ENCODE results near the gene MYL5. TPM values are rescaled to one million over a fixed set of nuclear protein-coding genes. Genes with fewer than 3 reads are reported as not detected.

Gene MYL5
- total and polyA plus RNA-seq, 12 donors = 3.3 to 8.1 (median 6.1) TPM

- no peak overlapping the region for H3K27ac ChIP-seq
- TF ChIP-seq, protein P1, sequence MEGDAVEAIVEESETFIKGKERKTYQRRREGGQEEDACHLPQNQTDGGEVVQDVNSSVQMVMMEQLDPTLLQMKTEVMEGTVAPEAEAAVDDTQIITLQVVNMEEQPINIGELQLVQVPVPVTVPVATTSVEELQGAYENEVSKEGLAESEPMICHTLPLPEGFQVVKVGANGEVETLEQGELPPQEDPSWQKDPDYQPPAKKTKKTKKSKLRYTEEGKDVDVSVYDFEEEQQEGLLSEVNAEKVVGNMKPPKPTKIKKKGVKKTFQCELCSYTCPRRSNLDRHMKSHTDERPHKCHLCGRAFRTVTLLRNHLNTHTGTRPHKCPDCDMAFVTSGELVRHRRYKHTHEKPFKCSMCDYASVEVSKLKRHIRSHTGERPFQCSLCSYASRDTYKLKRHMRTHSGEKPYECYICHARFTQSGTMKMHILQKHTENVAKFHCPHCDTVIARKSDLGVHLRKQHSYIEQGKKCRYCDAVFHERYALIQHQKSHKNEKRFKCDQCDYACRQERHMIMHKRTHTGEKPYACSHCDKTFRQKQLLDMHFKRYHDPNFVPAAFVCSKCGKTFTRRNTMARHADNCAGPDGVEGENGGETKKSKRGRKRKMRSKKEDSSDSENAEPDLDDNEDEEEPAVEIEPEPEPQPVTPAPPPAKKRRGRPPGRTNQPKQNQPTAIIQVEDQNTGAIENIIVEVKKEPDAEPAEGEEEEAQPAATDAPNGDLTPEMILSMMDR (IDR thresholded peaks at IDR 0.05) = no peak
- H3K9me3 ChIP-seq = peaks cover 0 to 11% (median 0%) of the 10 kb centered on the region in 11 donors
- H3K4me3 ChIP-seq = no peak overlapping the region
- intact Hi-C loops (cut with DNase I) = no loop called here
- peaks cover 0 to 39% (median 6%) of the 10 kb centered on the region in 7 donors for H3K27me3 ChIP-seq
- no peaks in the 10 kb centered on the region for H3K36me3 ChIP-seq
- ATAC-seq (no peak), DNase-seq (no peak)
- H3K4me1 ChIP-seq = no peaks in the 10 kb centered on the region
- WGBS, 2 donors = 77 to 81% methylated on average over 9 of the region's 9 CpGs
Measured at GRCh38 chr4:629636-629914, 44.8 kb upstream of the MYL5 start.

- WGBS, 2 donors = 63 to 64% methylated on average over 20 of the region's 20 CpGs
- ATAC-seq (no peak), DNase-seq (no peak)
Measured at GRCh38 chr4:629915-630641, 44.3 kb upstream of the MYL5 start.

GRCh38 chr4:630656-631055 is 43.7 kb upstream of the MYL5 start:
- 74% methylated on average over 9 of the region's 9 CpGs for WGBS, 2 donors
- DNase-seq (no peak), ATAC-seq (no peak)
- Histone ChIP-seq H3K4me1 (no peaks in the 10 kb centered on the region), H3K9me3 (peaks cover 0 to 11% (median 0%) of the 10 kb centered on the region in 11 donors), H3K36me3 (no peaks in the 10 kb centered on the region), H3K4me3 (no peak overlapping the region), H3K27ac (no peak overlapping the region), H3K27me3 (peaks cover 0 to 36% (median 6%) of the 10 kb centered on the region in 7 donors)
- intact Hi-C loops (cut with DNase I) = loop anchor here in 1 of 10 donors (10.0 kb wide), 1 partner anchor 286 kb away; no protein-coding TSS in a partner anchor
- TF ChIP-seq, protein P1 (IDR thresholded peaks at IDR 0.05) = no peak

More at GRCh38 chr4:629915-630641, 44.3 kb upstream of the MYL5 start:
- H3K27me3 ChIP-seq = peaks cover 0 to 39% (median 6%) of the 10 kb centered on the region in 7 donors
- H3K4me3 ChIP-seq = no peak overlapping the region
- TF ChIP-seq, protein P1 (IDR thresholded peaks at IDR 0.05) = no peak
- peaks cover 0 to 11% (median 0%) of the 10 kb centered on the region in 11 donors for H3K9me3 ChIP-seq
- H3K4me1 ChIP-seq = no peaks in the 10 kb centered on the region
- H3K27ac ChIP-seq = no peak overlapping the region
- intact Hi-C loops (cut with DNase I) = loop anchor here in 1 of 10 donors (10.0 kb wide), 1 partner anchor 285 kb away; no protein-coding TSS in a partner anchor
- no peaks in the 10 kb centered on the region for H3K36me3 ChIP-seq

GRCh38 chr4:632196-632790 is 42.0 kb upstream of the MYL5 start:
- TF ChIP-seq, protein P1 (IDR thresholded peaks at IDR 0.05) = no peak
- no peak overlapping the region for H3K4me3 ChIP-seq
- no peak overlapping the region for H3K27ac ChIP-seq
- no peak for ATAC-seq
- no peak for DNase-seq
- no peaks in the 10 kb centered on the region for H3K36me3 ChIP-seq
- peaks cover 0 to 11% (median 0%) of the 10 kb centered on the region in 11 donors for H3K9me3 ChIP-seq
- intact Hi-C loops (cut with DNase I) = loop anchor here in 1 of 10 donors (10.0 kb wide), 1 partner anchor 287 kb away; no protein-coding TSS in a partner anchor
- H3K4me1 ChIP-seq = no peaks in the 10 kb centered on the region
- peaks cover 0 to 33% (median 10%) of the 10 kb centered on the region in 7 donors for H3K27me3 ChIP-seq
- 89 to 91% methylated on average over 16 of the region's 16 CpGs for WGBS, 2 donors
